ENCODE results near the gene RLN3. TPM values are rescaled to one million over a fixed set of nuclear protein-coding genes. Genes with fewer than 3 reads are reported as not detected.

The RLN3 gene, protein sequence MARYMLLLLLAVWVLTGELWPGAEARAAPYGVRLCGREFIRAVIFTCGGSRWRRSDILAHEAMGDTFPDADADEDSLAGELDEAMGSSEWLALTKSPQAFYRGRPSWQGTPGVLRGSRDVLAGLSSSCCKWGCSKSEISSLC
- total RNA-seq (not detected), polyA plus RNA-seq (ENCODE audit: insufficient read depth, low read depth, low replicate concordance) (not detected)
- long read RNA-seq, donor 1, result 0 reads
- long read RNA-seq, donor 2, result 0 reads
- long read RNA-seq, donor 3, result 0 reads
- long read RNA-seq, donor 4, result 0 reads
- long read RNA-seq, donor 5, result 0 reads
- long read RNA-seq, donor 6, result 0 reads
- long read RNA-seq, donor 7, result 0 reads
- long read RNA-seq, donor 8, result 0 reads
- long read RNA-seq, donor 9, result 0 reads
- long read RNA-seq, donor 10, result 0 reads

GRCh38 chr19:14027856-14028450 lies at the start of gene RLN3:
TSS of gene RLN3 (plus strand) at chr19:14028148. CDS start at chr19:14028205, 57 bp downstream.
- DNase-seq (no peak), FAIRE-seq (no peak)
- Histone ChIP-seq H3K4me1 (ENCODE audit: control insufficient read depth in 2 of 3, insufficient read depth in 2 of 3, low read depth in 1 of 3, low read length in 3 of 3) (peaks cover 0 to 9% (median 0%) of the 10 kb centered on the region in 3 donors), H3K4me3 (ENCODE audit: low read length in 3 of 3) (no peak within 1 kb of the TSS), H3K27ac (ENCODE audit: low read depth in 2 of 2, low read length in 2 of 2) (no peak within 1 kb of the TSS), H3K36me3 (ENCODE audit: control insufficient read depth in 2 of 3, insufficient read depth in 3 of 3, low read length in 3 of 3) (no peaks in the 10 kb centered on the region), H3K9me3 (ENCODE audit: control insufficient read depth in 2 of 3, insufficient read depth in 1 of 3, low read length in 3 of 3) (no peaks in the 10 kb centered on the region), H3K27me3 (ENCODE audit: control insufficient read depth, insufficient read depth, low read length) (no peaks in the 10 kb centered on the region), H3K9ac (ENCODE audit: low read length in 3 of 3) (no peak within 1 kb of the TSS)
- no peak for TF ChIP-seq CTCF (IDR thresholded peaks at IDR 0.05; ENCODE audit: borderline replicate concordance, extremely low read depth, insufficient read depth)
- intact Hi-C loops (cut with DNase I), result no loop called here

- Histone ChIP-seq H3K4me1 (ENCODE audit: control insufficient read depth in 2 of 3, insufficient read depth in 2 of 3, low read depth in 1 of 3, low read length in 3 of 3) (peaks cover 0 to 4% (median 0%) of the 10 kb centered on the region in 3 donors), H3K27ac (ENCODE audit: low read depth in 2 of 2, low read length in 2 of 2) (no peak overlapping the region), H3K9me3 (ENCODE audit: control insufficient read depth in 2 of 3, insufficient read depth in 1 of 3, low read length in 3 of 3) (no peaks in the 10 kb centered on the region), H3K9ac (ENCODE audit: low read length in 3 of 3) (peak overlapping the region in 1 of 3 donors; percentile 26), H3K4me3 (ENCODE audit: low read length in 3 of 3) (no peak overlapping the region), H3K36me3 (ENCODE audit: control insufficient read depth in 2 of 3, insufficient read depth in 3 of 3, low read length in 3 of 3) (peaks cover 0 to 12% (median 8%) of the 10 kb centered on the region in 3 donors), H3K27me3 (ENCODE audit: control insufficient read depth, insufficient read depth, low read length) (no peaks in the 10 kb centered on the region)
- DNase-seq (peak; percentile 92 to 96 (median 93)), FAIRE-seq (no peak)
- no peak for TF ChIP-seq CTCF (IDR thresholded peaks at IDR 0.05; ENCODE audit: borderline replicate concordance, extremely low read depth, insufficient read depth)
- intact Hi-C loops (cut with DNase I), result no loop called here
These were observed 49.4 kb upstream of the RLN3 start for GRCh38 chr19:13978351-13979243.

DNA sequence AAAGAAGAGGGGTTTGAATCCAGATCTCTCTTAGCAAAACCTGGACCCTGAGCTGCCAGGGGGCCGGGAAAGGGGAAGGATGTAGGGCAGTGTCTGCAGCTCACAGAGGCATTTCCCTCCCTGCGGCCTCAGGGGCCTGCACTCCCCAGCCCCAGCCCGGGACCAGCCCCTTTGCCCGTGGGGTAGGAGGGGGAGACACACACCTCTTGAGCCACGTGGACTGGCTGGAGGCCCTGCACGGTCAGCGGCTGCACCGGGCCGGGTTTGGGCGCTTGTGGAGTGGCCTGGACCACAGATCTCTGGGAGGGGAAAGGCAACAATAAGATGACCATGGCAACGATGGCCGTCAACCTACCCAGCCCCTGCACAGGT lies 48.7 kb upstream of the RLN3 start:
- H3K27ac ChIP-seq (ENCODE audit: low read depth in 2 of 2, low read length in 2 of 2), result no peak overlapping the region
- DNase-seq (peak in 3 of 5 donors; percentile 51 to 63 (median 52)), FAIRE-seq (no peak)
- no peak overlapping the region for H3K4me3 ChIP-seq (ENCODE audit: low read length in 3 of 3)
- no peaks in the 10 kb centered on the region for H3K9me3 ChIP-seq (ENCODE audit: control insufficient read depth in 2 of 3, insufficient read depth in 1 of 3, low read length in 3 of 3)
- peak overlapping the region in 1 of 3 donors; percentile 26 for H3K9ac ChIP-seq (ENCODE audit: low read length in 3 of 3)
- intact Hi-C loops (cut with DNase I), result no loop called here
- peaks cover 0 to 4% (median 0%) of the 10 kb centered on the region in 3 donors for H3K4me1 ChIP-seq (ENCODE audit: control insufficient read depth in 2 of 3, insufficient read depth in 2 of 3, low read depth in 1 of 3, low read length in 3 of 3)
- no peaks in the 10 kb centered on the region for H3K27me3 ChIP-seq (ENCODE audit: control insufficient read depth, insufficient read depth, low read length)
- no peak for TF ChIP-seq CTCF (IDR thresholded peaks at IDR 0.05; ENCODE audit: borderline replicate concordance, extremely low read depth, insufficient read depth)
- H3K36me3 ChIP-seq (ENCODE audit: control insufficient read depth in 2 of 3, insufficient read depth in 3 of 3, low read length in 3 of 3), result peaks cover 0 to 12% (median 8%) of the 10 kb centered on the region in 3 donors
